Pancreas (tissue), 10 donors: ENCODE measurements around the gene CAPN10. TPM values are rescaled to one million over a fixed set of nuclear protein-coding genes. Genes with fewer than 3 reads are reported as not detected.

Experiments
- ATAC-seq, 4 donors: fragments of 200-7000 bp; cut with Tn5 transposase; one replicate each; pipeline versions ENCODE4 v1.8.0 to v1.9.1; 2020; ENCODE audit warnings: mild to moderate bottlenecking in 4 of 4, moderate library complexity in 4 of 4
- DNase-seq, 6 donors: peaks; one replicate each; pipeline ENCODE4 v3.0.0-alpha.2; 2020
- FAIRE-seq: peaks from 2 replicates; lab custom pipeline; 2012; peaks lifted over from hg19 to GRCh38; lab: Jason Lieb, UNC
- H3K27ac ChIP-seq, 4 donors: fragments of 200-600 bp; sonication (generic); 1 replicate in 3 of 4; 2 replicates in 1 of 4; pipeline versions ENCODE4 v1.5.0 to v1.8.0; 2020
- H3K27me3 ChIP-seq, 4 donors: fragments of 200-600 bp; one replicate each; pipeline ENCODE4 v1.8.0; 2021
- H3K36me3 ChIP-seq, 3 donors: fragments of 200-600 bp; sonication (generic) in 1 of 3; one replicate each; pipeline versions ENCODE4 v1.5.0 to v1.8.0; 2020 to 2021
- H3K4me1 ChIP-seq, 3 donors: fragments of 200-600 bp; one replicate each; pipeline ENCODE4 v1.8.0; 2021
- H3K4me3 ChIP-seq, 4 donors: fragments of 200-600 bp; sonication (generic) in 2 of 4; one replicate each; pipeline versions ENCODE4 v1.5.0 to v1.8.0; 2020 to 2021
- H3K9me3 ChIP-seq, 4 donors: fragments of 200-600 bp; one replicate each; pipeline ENCODE4 v1.8.0; 2021
- WGBS, 2 donors: extraction: QIAGEN DNeasy Blood & Tissue Kit; methylation state at CpG; one replicate each; pipeline ENCODE4 v1.1.7; 2013; 5-methylcytosine and 5-hydroxymethylcytosine counted together
- intact Hi-C, 3 donors: fragments of 100-400 bp; cut with DNase I; formaldehyde crosslinking; loops; one replicate each; pipeline versions ENCODE4 v1.11.1 to v1.14.2; 2022
- polyA plus RNA-seq, 2 donors: library from polyadenylated mRNA; stranded (reverse); fragments of 200-250 nt; gene quantifications; one replicate each; pipeline ENCODE4 v1.2.3, GENCODE V29; 2013
- total RNA-seq, 6 donors: library from RNA; stranded (reverse); fragmentation: NEBNext Ultra II Directional in 4 of 6; extraction: Animal tissue kit (Norgen Biotek cat#: 25700) in 4 of 6; gene quantifications; one replicate each; pipeline versions ENCODE4 v1.2.1 to v1.2.4, GENCODE V29; 2021 to 2023
- TF ChIP-seq, protein P1 (sequence below), 4 donors: fragments of 200-600 bp; sonication (generic) in 3 of 4; IDR thresholded peaks; one replicate each; pipeline versions ENCODE4 v1.5.0 to v1.8.0; 2021; ENCODE audit warnings: antibody characterized with exemption in 4 of 4
- donor health status: healthy with polysubstance abuse.
- donor health status: DM: no; HTN: no; CAD: no; lungs with moderate emphysema.
- donor health status: DM: no; HTN: no; CAD: no.
- donor health status: control.
- donor health status: control.
- donor health status: Bipolar disorder and iron deficiency.
- donor health status: DM: yes; HTN: yes; CAD: no.
- donor health status: DM: no; HTN: no; CAD: no.
- donor health status: DM: no; HTN: no; CAD: no.
- donor health status: DM: yes; HTN: yes; CAD: no.

The CAPN10 gene
- total and polyA plus RNA-seq, 8 donors = 8.6 to 49.3 (median 12.7) TPM

DNA sequence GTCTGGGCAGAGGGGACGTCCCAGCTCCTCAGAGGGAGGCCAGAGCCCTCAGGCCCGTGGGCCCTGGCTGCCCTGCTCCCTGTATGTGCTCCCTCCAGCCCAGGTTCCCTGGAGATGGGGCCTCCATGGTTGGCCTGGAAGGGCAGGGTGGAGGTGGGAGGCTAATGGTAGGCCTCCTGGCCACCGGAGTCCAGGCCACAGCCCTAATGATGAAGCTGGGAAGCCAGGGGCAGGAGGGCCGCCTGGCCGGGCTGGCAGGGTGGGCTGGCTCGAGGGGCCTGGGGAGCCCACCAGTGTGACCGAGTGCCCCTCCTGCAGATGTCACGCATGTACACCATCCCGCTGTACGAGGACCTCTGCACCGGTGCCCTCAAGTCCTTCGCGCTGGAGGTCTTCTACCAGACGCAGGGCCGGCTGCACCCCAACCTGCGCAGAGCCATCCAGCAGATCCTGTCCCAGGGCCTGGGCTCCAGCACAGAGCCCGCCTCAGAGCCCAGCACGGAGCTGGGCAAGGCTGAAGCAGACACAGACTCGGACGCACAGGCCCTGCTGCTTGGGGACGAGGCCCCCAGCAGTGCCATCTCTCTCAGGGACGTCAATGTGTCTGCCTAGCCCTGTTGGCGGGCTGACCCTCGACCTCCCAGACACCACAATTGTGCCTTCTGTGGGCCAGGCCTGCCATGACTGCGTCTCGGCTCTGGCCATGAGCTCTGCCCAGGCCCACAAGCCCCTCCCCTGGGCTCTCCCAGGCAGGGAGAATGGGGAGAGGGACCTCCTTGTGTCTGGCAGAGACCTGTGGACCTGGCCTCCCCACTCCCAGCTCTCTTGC lies 9.0 kb upstream of the CAPN10 start:
- intact Hi-C loops = no loop called here
- no peak for ATAC-seq
- TF ChIP-seq, protein P1, sequence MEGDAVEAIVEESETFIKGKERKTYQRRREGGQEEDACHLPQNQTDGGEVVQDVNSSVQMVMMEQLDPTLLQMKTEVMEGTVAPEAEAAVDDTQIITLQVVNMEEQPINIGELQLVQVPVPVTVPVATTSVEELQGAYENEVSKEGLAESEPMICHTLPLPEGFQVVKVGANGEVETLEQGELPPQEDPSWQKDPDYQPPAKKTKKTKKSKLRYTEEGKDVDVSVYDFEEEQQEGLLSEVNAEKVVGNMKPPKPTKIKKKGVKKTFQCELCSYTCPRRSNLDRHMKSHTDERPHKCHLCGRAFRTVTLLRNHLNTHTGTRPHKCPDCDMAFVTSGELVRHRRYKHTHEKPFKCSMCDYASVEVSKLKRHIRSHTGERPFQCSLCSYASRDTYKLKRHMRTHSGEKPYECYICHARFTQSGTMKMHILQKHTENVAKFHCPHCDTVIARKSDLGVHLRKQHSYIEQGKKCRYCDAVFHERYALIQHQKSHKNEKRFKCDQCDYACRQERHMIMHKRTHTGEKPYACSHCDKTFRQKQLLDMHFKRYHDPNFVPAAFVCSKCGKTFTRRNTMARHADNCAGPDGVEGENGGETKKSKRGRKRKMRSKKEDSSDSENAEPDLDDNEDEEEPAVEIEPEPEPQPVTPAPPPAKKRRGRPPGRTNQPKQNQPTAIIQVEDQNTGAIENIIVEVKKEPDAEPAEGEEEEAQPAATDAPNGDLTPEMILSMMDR (IDR thresholded peaks at IDR 0.05) = no peak

DNA sequence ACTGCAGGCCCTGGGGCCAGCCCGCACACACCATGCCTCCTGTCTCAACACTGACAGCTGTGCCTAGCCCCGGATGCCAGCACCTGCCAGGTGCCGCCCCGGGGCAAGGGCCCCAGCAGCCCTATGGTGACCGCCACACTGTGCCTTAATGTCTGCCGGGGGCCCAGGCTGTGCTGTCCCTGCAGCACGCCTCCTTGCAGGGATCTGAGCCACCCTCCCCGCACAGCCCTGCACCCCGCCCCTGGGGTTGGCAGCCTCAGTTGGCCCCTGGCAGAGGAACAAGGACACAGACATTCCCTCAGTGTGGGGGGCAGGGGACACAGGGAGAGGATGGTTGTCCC lies 8.5 kb upstream of the CAPN10 start:
- Histone ChIP-seq H3K4me3 (no peak overlapping the region), H3K27me3 (no peaks in the 10 kb centered on the region), H3K36me3 (peaks cover 0 to 30% (median 16%) of the 10 kb centered on the region in 3 donors), H3K9me3 (no peaks in the 10 kb centered on the region), H3K27ac (no peak overlapping the region), H3K4me1 (peaks cover 7 to 14% (median 8%) of the 10 kb centered on the region in 3 donors)
- no peak for FAIRE-seq
- TF ChIP-seq, protein P1 (IDR thresholded peaks at IDR 0.05) = no peak
- 88 to 89% methylated on average over 9 of the region's 9 CpGs for WGBS, 2 donors
- intact Hi-C loops = no loop called here
- peak in 2 of 6 donors; percentile 36 to 70 for DNase-seq
- ATAC-seq = no peak

More for the DNA sequence above, 9.0 kb upstream of the CAPN10 start:
- Histone ChIP-seq H3K4me3 (no peak overlapping the region), H3K36me3 (peaks cover 0 to 30% (median 16%) of the 10 kb centered on the region in 3 donors), H3K4me1 (peaks cover 7 to 14% (median 8%) of the 10 kb centered on the region in 3 donors), H3K9me3 (no peaks in the 10 kb centered on the region), H3K27me3 (no peaks in the 10 kb centered on the region), H3K27ac (no peak overlapping the region)
- 88% methylated on average over 26 of the region's 26 CpGs for WGBS, 2 donors
- no peak for FAIRE-seq
- DNase-seq = peak in 2 of 6 donors; percentile 32 to 78

DNA sequence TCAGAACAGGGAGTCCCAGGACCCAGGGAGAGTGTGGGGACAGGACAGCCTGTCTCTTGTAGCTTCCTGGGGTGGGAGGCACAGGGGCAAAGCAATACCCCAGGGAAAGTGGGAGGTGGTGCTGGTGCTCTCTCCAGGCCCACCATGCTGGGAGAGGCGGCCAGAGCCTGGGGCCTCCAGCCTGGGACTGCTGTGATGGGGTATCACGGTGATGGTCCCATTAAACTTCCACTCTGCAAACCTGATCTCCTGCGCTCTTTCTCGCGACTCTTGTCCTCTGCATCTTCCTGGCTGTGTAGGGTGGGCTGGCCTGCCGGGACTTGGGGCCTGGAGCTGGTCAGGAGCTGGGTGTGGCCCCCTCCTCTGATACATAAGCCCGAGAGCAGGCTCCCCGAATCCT lies 8.0 kb upstream of the CAPN10 start:
- DNase-seq = peak in 2 of 6 donors; percentile 36 to 58
- Histone ChIP-seq H3K27me3 (no peaks in the 10 kb centered on the region), H3K36me3 (peaks cover 0 to 30% (median 16%) of the 10 kb centered on the region in 3 donors), H3K4me3 (no peak overlapping the region), H3K27ac (no peak overlapping the region), H3K9me3 (no peaks in the 10 kb centered on the region), H3K4me1 (peaks cover 7 to 14% (median 8%) of the 10 kb centered on the region in 3 donors)
- 90 to 92% methylated on average over 8 of the region's 8 CpGs for WGBS, 2 donors
- FAIRE-seq = no peak
- TF ChIP-seq, protein P1 (IDR thresholded peaks at IDR 0.05) = no peak
- intact Hi-C loops = no loop called here
- no peak for ATAC-seq

DNA sequence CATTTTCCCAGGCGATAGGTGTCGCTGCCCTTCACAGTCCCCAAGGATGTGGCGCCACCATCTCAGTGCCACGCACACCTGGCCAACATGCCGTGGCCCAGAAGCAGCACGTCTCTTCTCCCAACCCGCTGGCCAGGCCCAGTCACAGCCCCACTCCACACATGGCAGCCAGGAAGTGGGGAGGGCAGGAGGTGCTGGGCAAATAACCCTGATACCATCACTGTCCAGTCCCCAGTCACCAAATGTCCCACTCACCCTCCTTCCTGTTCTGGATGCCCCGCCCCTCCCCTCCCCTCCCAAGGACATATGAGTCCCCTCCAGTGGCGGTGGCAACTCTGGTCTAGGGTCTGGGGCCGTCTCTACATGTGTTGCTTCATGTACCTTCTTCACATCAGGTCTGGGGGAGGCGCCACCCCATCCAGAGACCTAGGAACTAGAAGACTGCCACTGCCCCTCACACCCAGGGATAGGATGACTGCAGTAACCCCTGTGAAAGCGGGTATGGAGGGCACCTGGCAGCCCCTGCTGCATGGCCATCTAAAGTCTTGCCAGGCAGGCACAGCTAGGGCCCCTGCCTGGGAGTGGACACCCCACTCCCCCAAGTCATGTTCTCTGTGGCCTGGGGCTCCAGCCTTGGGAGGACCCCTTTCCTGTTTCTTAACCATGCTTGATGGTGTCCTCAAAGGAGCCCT lies 7.3 kb upstream of the CAPN10 start:
- 92% methylated on average over 12 of the region's 12 CpGs for WGBS, 2 donors
- intact Hi-C loops = no loop called here
- Histone ChIP-seq H3K27me3 (no peaks in the 10 kb centered on the region), H3K27ac (peak overlapping the region; percentile 57 to 60 (median 59)), H3K9me3 (no peaks in the 10 kb centered on the region), H3K4me1 (peaks cover 7 to 14% (median 8%) of the 10 kb centered on the region in 3 donors), H3K4me3 (no peak overlapping the region), H3K36me3 (peaks cover 0 to 30% (median 16%) of the 10 kb centered on the region in 3 donors)
- DNase-seq = peak in 2 of 6 donors; percentile 44 to 63
- TF ChIP-seq, protein P1 (IDR thresholded peaks at IDR 0.05) = no peak
- ATAC-seq = peak in 2 of 4 donors; percentile 1 to 3
- no peak for FAIRE-seq
